ENCODE measurements around the gene CTNNA2. TPM values are rescaled to one million over a fixed set of nuclear protein-coding genes. Genes with fewer than 3 reads are reported as not detected.

Gene CTNNA2
- total RNA-seq, 1 donor from 2014 or later = 15.0 TPM

DNA sequence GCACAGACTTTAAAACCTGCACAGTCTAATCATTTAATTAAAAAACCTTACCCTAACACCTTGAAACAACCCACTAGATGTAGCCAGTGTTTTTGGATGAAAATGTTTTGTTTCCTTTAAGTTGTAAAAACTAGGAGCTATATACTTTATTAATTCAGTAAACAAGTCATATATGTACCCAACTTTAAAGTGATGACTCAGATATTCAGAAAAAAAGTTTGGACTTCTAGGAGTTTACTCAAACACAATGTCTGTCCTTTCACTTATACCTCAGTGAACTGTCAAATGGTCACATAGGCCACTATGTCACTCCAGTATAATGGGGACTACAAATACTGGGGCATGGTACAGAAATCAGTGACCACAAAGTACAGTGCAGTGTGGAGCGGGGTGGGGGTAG is 431.4 kb downstream of the CTNNA2 start:
- peaks cover 12% of the 10 kb centered on the region for H3K4me1 Mint-ChIP-seq (ENCODE audit: unreplicated experiment)
- H3K27me3 Mint-ChIP-seq = no peaks in the 10 kb centered on the region

DNA sequence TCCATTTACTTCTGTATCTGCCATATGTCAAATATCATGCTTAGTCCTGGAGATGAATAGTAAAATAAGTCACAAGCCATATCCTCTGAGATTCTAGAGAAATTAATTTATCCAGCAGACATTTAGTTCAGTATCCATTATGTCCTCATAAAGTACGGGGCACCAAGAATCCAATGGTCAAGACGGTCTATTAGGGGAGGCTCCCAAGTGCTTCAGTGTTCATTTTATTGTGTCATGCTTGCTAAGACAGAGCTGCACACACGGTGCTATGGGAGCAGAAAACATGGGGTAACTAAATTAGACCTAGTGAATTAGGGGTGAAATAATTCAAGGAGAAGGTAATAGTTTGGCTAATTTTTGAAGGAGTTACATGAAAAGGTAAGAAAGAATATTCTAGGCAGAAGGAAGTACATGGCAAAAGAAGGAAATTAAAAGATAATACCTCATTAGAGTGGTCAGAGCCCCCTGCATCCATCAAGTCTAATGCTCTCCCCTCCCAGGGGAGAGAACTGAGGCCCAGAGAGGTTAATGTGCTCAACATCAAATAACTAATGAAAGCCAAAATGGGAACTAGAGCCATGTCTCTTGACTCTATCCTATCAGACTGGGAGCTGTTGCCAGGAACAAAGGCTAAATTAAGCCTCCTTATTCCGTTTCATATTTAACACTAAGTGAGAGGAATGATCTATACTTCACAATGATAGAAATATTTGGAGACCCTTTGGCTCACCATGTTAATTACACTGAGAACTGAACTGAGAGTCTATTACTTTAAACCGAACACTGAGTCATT is 433.0 kb downstream of the CTNNA2 start:
- no peaks in the 10 kb centered on the region for H3K9me3 Mint-ChIP-seq

More for the DNA sequence above, 431.4 kb downstream of the CTNNA2 start:
- no peaks in the 10 kb centered on the region for H3K9me3 Mint-ChIP-seq
- H3K36me3 Mint-ChIP-seq = no peaks in the 10 kb centered on the region
- H3K4me3 Mint-ChIP-seq = no peak overlapping the region
- DNase-seq (ENCODE audit: extremely low spot score, unreplicated experiment) = no peak
- TF ChIP-seq, protein P1, sequence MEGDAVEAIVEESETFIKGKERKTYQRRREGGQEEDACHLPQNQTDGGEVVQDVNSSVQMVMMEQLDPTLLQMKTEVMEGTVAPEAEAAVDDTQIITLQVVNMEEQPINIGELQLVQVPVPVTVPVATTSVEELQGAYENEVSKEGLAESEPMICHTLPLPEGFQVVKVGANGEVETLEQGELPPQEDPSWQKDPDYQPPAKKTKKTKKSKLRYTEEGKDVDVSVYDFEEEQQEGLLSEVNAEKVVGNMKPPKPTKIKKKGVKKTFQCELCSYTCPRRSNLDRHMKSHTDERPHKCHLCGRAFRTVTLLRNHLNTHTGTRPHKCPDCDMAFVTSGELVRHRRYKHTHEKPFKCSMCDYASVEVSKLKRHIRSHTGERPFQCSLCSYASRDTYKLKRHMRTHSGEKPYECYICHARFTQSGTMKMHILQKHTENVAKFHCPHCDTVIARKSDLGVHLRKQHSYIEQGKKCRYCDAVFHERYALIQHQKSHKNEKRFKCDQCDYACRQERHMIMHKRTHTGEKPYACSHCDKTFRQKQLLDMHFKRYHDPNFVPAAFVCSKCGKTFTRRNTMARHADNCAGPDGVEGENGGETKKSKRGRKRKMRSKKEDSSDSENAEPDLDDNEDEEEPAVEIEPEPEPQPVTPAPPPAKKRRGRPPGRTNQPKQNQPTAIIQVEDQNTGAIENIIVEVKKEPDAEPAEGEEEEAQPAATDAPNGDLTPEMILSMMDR (conservative IDR thresholded peaks at IDR 0.05) = no peak
- no peak overlapping the region for H3K27ac Mint-ChIP-seq

DNA sequence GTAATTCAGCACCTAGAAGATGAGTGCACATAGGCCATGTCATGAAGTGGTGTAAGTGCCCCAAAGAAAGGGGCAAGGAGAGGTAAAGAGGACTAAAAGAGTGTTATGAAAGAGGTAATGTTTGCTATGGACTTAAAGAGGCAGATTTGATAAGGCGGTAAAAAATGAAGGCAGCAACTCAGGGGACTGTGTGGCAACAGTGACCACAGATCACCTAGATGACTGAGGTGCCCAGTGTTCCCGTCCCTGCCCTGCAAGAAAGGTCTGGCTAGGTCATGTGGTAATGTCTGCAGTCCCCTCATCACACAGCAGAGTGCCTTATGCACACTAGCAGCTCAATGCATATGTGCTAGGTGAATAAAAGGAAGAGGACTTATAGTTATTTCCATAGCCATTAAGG is 434.9 kb downstream of the CTNNA2 start:
- DNase-seq (ENCODE audit: extremely low spot score, unreplicated experiment) = no peak
- no peaks in the 10 kb centered on the region for H3K36me3 Mint-ChIP-seq
- TF ChIP-seq, protein P1 (conservative IDR thresholded peaks at IDR 0.05) = no peak
- no peaks in the 10 kb centered on the region for H3K27me3 Mint-ChIP-seq
- H3K27ac Mint-ChIP-seq = no peak overlapping the region
- no peak overlapping the region for H3K4me3 Mint-ChIP-seq
- H3K9me3 Mint-ChIP-seq = no peaks in the 10 kb centered on the region
- peaks cover 14% of the 10 kb centered on the region for H3K4me1 Mint-ChIP-seq (ENCODE audit: unreplicated experiment)

More for the DNA sequence above, 433.0 kb downstream of the CTNNA2 start:
- Mint-ChIP-seq H3K27ac (no peak overlapping the region), H3K36me3 (no peaks in the 10 kb centered on the region), H3K27me3 (no peaks in the 10 kb centered on the region), H3K4me1 (ENCODE audit: unreplicated experiment) (peaks cover 12% of the 10 kb centered on the region), H3K4me3 (no peak overlapping the region)
- no peak for DNase-seq (ENCODE audit: extremely low spot score, unreplicated experiment)
- TF ChIP-seq, protein P1 (conservative IDR thresholded peaks at IDR 0.05) = no peak

DNA sequence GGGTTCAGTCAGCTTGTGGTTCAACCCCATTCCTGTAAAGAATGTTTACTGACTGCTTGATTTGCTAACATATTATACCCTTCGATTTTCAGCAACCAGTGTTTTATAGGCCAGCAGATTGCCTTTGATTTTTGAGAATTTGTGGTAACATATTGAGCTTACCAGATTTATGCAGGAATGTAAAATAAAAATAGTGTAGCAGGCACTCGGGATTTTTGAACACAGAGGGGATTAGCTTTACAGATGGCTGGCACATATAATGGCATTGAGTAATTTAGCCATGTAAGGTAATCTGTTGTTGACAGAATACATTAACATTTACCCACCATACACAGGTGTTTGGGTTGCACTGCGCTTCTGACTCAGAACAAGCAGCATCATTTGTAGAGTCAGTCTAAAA is 437.7 kb downstream of the CTNNA2 start:
- Mint-ChIP-seq H3K9me3 (no peaks in the 10 kb centered on the region), H3K4me1 (ENCODE audit: unreplicated experiment) (peaks cover 15% of the 10 kb centered on the region), H3K36me3 (no peaks in the 10 kb centered on the region), H3K4me3 (no peak overlapping the region), H3K27me3 (no peaks in the 10 kb centered on the region), H3K27ac (no peak overlapping the region)
- TF ChIP-seq, protein P1 (conservative IDR thresholded peaks at IDR 0.05) = no peak
- no peak for DNase-seq (ENCODE audit: extremely low spot score, unreplicated experiment)

DNA sequence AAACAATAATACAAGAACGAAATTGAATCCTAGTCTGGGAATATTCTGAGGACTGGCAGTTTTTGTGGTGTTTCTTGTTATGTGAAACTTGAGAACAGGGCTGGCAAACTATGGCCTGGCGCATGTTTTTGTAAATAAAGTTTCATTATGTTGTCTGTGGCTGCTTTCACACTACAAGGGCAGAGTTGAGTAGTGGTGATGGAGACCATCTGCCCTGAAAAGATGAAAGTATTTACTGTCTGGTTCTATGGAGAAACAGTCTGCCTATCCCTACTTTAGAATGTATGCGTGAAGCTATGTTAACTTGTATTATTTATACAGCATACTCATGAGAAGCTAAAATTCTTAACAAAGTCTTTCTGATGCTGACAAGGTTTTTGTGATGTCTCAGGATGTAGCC is 439.8 kb downstream of the CTNNA2 start:
- Mint-ChIP-seq H3K4me3 (no peak overlapping the region), H3K36me3 (no peaks in the 10 kb centered on the region), H3K27ac (no peak overlapping the region), H3K9me3 (no peaks in the 10 kb centered on the region), H3K4me1 (ENCODE audit: unreplicated experiment) (peaks cover 4% of the 10 kb centered on the region), H3K27me3 (no peaks in the 10 kb centered on the region)
- TF ChIP-seq, protein P1 (conservative IDR thresholded peaks at IDR 0.05) = no peak
- DNase-seq (ENCODE audit: extremely low spot score, unreplicated experiment) = no peak
